AG09319 (cell line): ENCODE data around the gene CCDC124.
A peak's percentile ranks its signal among the peaks of the same experiment; 100 is the strongest.
"Not testable (repeated sequence)": the region's sequence is repeated elsewhere in the genome, so short reads cannot be mapped to it uniquely, and the experiment has no call there.

Experiments used
- DNase-seq: peaks from one replicate; pipeline ENCODE4 v3.0.0-alpha.2; 2010; ENCODE audit warnings: low read depth; ENCODE audit errors: extremely low read depth
- CTCF ChIP-seq: IDR thresholded peaks from 2 replicates; pipeline ENCODE4 v1.5.1; 2011; ENCODE audit warnings: low read depth, mild to moderate bottlenecking, inconsistent platforms, low read length, moderate library complexity

Gene CCDC124

GRCh38 chr19:17932485-17933338 lies at the start of gene CCDC124:
Gene CCDC124 (plus strand): TSS chr19:17933015. CDS start chr19:17936421, 3,406 bp downstream.
- peak; percentile 90 for TF ChIP-seq CTCF
- peak; percentile 76 for DNase-seq

- no peak for TF ChIP-seq CTCF
- no peak for DNase-seq
Observed at GRCh38 chr19:17883627-17884410, 49.0 kb upstream of the CCDC124 start.

GRCh38 chr19:17886515-17886914 lies 46.3 kb upstream of the CCDC124 start:
- TF ChIP-seq CTCF = no peak
- DNase-seq = no peak

GRCh38 chr19:17887221-17887620 lies 45.6 kb upstream of the CCDC124 start:
- DNase-seq = not testable (repeated sequence)

GRCh38 chr19:17888260-17888659 lies 44.6 kb upstream of the CCDC124 start:
- no peak for TF ChIP-seq CTCF
- no peak for DNase-seq

- no peak for TF ChIP-seq CTCF
- no peak for DNase-seq
Observed at GRCh38 chr19:17889609-17890214, 43.1 kb upstream of the CCDC124 start.

GRCh38 chr19:17893766-17894165 lies 39.0 kb upstream of the CCDC124 start:
- no peak for TF ChIP-seq CTCF
- DNase-seq = no peak
